Left lobe of liver (tissue), 2 donors: ENCODE results near the gene BCL2. TPM values are rescaled to one million over a fixed set of nuclear protein-coding genes. Genes with fewer than 3 reads are reported as not detected.
A peak's percentile ranks its signal among the peaks of the same experiment; 100 is the strongest.
"Not testable (repeated sequence)": the region's sequence is repeated elsewhere in the genome, so short reads cannot be mapped to it uniquely, and the experiment has no call there.

ENCODE experiments used
- ATAC-seq: fragments of 200-7000 bp; cut with Tn5 transposase; one replicate; pipeline ENCODE4 v1.9.1; 2020; ENCODE audit warnings: mild to moderate bottlenecking, moderate library complexity
- DNase-seq: peaks from one replicate; pipeline ENCODE4 v3.0.0-alpha.2; 2020; ENCODE audit warnings: low spot score
- total RNA-seq: library from RNA; stranded (reverse); gene quantifications from one replicate; pipeline ENCODE4 v1.2.1, GENCODE V29; 2021
- donor health status: DM: no; HTN: no; CAD: no; lungs with moderate emphysema.
- donor health status: DM: no; HTN: yes; CAD: no.

BCL2 gene
- 1.0 TPM for total RNA-seq

GRCh38 chr18:63319383-63320122 is at the start of gene BCL2:
TSS of gene BCL2 (minus strand) at chr18:63319769.
- ATAC-seq (peak; percentile 14), DNase-seq (no peak)

- ATAC-seq (no peak), DNase-seq (no peak)
Observed at GRCh38 chr18:63368611-63369010, 49.0 kb upstream of the BCL2 start.

- ATAC-seq (peak; percentile 90), DNase-seq (peak; percentile 96)
Observed at GRCh38 chr18:63367053-63367953, 47.7 kb upstream of the BCL2 start, which contains the start of gene KDSR. TSS of gene KDSR (minus strand) at chr18:63367206. CDS start at chr18:63367118, 88 bp downstream.

GRCh38 chr18:63366213-63367052 is 46.9 kb upstream of the BCL2 start:
- peak; percentile 53 for ATAC-seq
- peak; percentile 64 for DNase-seq

- ATAC-seq (no peak), DNase-seq (no peak)
Observed at GRCh38 chr18:63365876-63366212, 46.3 kb upstream of the BCL2 start.

GRCh38 chr18:63363951-63364350 is 44.4 kb upstream of the BCL2 start:
- no peak for ATAC-seq
- DNase-seq = no peak

- ATAC-seq, DNase-seq: not testable (repeated sequence)
Observed at GRCh38 chr18:63363420-63363819, 43.9 kb upstream of the BCL2 start.

GRCh38 chr18:63356272-63356896 is 36.8 kb upstream of the BCL2 start:
- ATAC-seq (no peak), DNase-seq (no peak)

GRCh38 chr18:63350230-63350629 is 30.7 kb upstream of the BCL2 start:
- no peak for ATAC-seq
- DNase-seq = no peak

GRCh38 chr18:63348508-63349136 is 29.1 kb upstream of the BCL2 start:
- peak; percentile 73 for ATAC-seq
- DNase-seq = peak; percentile 68

GRCh38 chr18:63346480-63347183 is 27.1 kb upstream of the BCL2 start:
- ATAC-seq (no peak), DNase-seq (no peak)

- ATAC-seq = no peak
- no peak for DNase-seq
Observed at GRCh38 chr18:63346031-63346430, 26.5 kb upstream of the BCL2 start.

- ATAC-seq = peak; percentile 61
Observed at GRCh38 chr18:63344918-63345317, 25.3 kb upstream of the BCL2 start.

GRCh38 chr18:63344263-63344662 is 24.7 kb upstream of the BCL2 start:
- ATAC-seq = peak; percentile 75
- no peak for DNase-seq

More at GRCh38 chr18:63344918-63345317, 25.3 kb upstream of the BCL2 start:
- DNase-seq = no peak

GRCh38 chr18:63342206-63342605 is 22.6 kb upstream of the BCL2 start:
- DNase-seq (no peak), ATAC-seq (peak; percentile 58)

- no peak for ATAC-seq
- DNase-seq = no peak
Observed at GRCh38 chr18:63339920-63340484, 20.4 kb upstream of the BCL2 start.

GRCh38 chr18:63336366-63337099 is 17.0 kb upstream of the BCL2 start:
- DNase-seq (no peak), ATAC-seq (no peak)

GRCh38 chr18:63331105-63331504 is 11.5 kb upstream of the BCL2 start:
- DNase-seq = no peak
- no peak for ATAC-seq
